Muscle of leg (tissue), 11 donors: ENCODE results near the gene RFTN1. TPM values are rescaled to one million over a fixed set of nuclear protein-coding genes. Genes with fewer than 3 reads are reported as not detected.

Experiments used
- DNase-seq: peaks from one replicate; pipeline ENCODE4 v3.0.0; 2013
- H3K27ac ChIP-seq: one replicate; pipeline ENCODE4 v1.5.1; 2013; ENCODE audit warnings: mild to moderate bottlenecking, low read length, control low read depth
- H3K27me3 ChIP-seq: one replicate; pipeline ENCODE4 v1.6.1; 2013; ENCODE audit warnings: low read length; ENCODE audit not compliant: control insufficient read depth, insufficient read depth
- H3K36me3 ChIP-seq: one replicate; pipeline ENCODE4 v1.6.1; 2013; ENCODE audit warnings: low read length; ENCODE audit not compliant: control insufficient read depth, insufficient read depth
- H3K4me1 ChIP-seq: one replicate; pipeline ENCODE4 v1.6.1; 2013; ENCODE audit warnings: low read length; ENCODE audit not compliant: control insufficient read depth, insufficient read depth
- H3K4me3 ChIP-seq: one replicate; pipeline ENCODE4 v1.5.1; 2013; ENCODE audit warnings: low read length, control low read depth
- H3K9me3 ChIP-seq: replicated peaks from 2 replicates; pipeline ENCODE4 v1.6.1; 2013; ENCODE audit warnings: low read depth, low read length; ENCODE audit not compliant: control insufficient read depth
- whole genome bisulfite sequencing: methylation state at CpG from one replicate; pipeline ENCODE4 v1.1.5; 2013; ENCODE audit warnings: missing lambda C conversion rate; ENCODE audit not compliant: insufficient coverage; 5-methylcytosine and 5-hydroxymethylcytosine counted together
- polyA plus RNA-seq, 8 donors: library from polyadenylated mRNA; unstranded; fragments of 120-200 nt; gene quantifications; one replicate each; pipeline versions ENCODE4 v1.2.1 to v1.2.3, GENCODE V29; 2013; ENCODE audit warnings: inconsistent platforms in 1 of 8, low replicate concordance in 1 of 8; ENCODE audit not compliant: insufficient read length in 8 of 8, insufficient read depth in 1 of 8
- total RNA-seq: library from RNA; stranded (reverse); fragments of 120-200 nt; gene quantifications from one replicate; pipeline ENCODE4 v1.2.4, GENCODE V29; 2013

Gene RFTN1
- total and polyA plus RNA-seq, 9 donors: 15.0 to 19.2 (median 15.6) TPM

DNA sequence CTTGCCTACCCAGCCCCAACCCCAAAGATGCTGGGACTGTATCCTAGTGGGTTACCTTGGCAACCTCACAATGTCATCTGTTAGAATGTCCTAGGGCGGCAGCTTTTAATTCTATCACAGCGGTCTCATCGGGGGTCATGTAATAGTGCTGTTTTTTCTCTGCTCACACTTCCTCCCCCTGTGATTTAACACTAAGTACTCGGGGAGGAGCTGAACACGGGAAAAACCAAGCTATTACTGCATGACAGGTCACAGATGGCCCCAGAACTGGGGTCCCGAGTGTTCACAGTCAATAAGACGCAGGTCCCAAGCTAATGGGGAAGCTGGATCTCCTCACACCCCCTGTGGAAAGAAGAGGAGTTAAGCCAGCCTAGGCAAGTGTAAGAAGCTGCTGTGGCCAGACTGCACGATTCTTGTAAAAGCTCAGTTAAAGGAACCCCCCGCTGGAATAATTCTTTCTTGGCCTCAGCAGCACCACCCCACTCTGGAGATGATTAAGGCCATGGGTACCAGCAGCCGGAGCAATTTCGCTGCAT is 2.5 kb upstream of the RFTN1 start:
- Histone ChIP-seq H3K36me3 (no peaks in the 10 kb centered on the region), H3K27ac (no peak overlapping the region), H3K4me1 (peaks cover 32% of the 10 kb centered on the region), H3K4me3 (no peak overlapping the region), H3K9me3 (no peaks in the 10 kb centered on the region), H3K27me3 (peaks cover 7% of the 10 kb centered on the region)
- DNase-seq: no peak
- WGBS: 45% methylated on average over 3 of the region's 11 CpGs

DNA sequence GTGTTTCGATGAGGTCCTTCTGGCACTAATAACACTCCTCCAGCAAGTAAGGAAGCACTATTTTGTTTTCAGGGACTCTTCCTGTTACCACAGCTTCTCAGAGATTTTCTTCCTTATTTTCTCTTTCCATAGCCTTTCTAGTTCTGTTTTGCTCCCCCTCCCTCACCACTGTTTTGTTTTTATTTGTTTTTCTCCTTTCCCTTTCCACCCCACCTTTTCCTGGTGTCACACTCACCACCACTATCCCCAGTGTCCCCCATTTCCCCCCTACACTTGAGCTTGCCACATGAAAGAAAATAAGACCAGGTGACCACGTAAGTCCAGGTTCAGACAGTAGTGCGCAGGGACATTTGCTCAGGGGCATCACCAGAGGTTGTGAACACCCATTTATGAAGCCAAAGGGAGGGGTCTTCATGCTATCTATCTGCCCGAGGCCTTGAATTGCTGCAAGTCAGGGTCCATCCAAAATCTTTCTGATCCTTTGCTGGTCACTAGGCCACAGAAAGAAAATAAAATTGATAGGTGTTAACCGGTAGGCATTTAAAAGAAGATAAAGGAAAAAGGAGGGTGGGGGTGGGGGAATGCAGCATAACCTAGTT is 1.4 kb upstream of the RFTN1 start:
- Histone ChIP-seq H3K27ac (no peak overlapping the region), H3K36me3 (no peaks in the 10 kb centered on the region), H3K4me3 (no peak overlapping the region), H3K9me3 (no peaks in the 10 kb centered on the region), H3K4me1 (peaks cover 23% of the 10 kb centered on the region), H3K27me3 (peaks cover 7% of the 10 kb centered on the region)
- 90% methylated on average over 3 of the region's 5 CpGs for WGBS
- no peak for DNase-seq

DNA sequence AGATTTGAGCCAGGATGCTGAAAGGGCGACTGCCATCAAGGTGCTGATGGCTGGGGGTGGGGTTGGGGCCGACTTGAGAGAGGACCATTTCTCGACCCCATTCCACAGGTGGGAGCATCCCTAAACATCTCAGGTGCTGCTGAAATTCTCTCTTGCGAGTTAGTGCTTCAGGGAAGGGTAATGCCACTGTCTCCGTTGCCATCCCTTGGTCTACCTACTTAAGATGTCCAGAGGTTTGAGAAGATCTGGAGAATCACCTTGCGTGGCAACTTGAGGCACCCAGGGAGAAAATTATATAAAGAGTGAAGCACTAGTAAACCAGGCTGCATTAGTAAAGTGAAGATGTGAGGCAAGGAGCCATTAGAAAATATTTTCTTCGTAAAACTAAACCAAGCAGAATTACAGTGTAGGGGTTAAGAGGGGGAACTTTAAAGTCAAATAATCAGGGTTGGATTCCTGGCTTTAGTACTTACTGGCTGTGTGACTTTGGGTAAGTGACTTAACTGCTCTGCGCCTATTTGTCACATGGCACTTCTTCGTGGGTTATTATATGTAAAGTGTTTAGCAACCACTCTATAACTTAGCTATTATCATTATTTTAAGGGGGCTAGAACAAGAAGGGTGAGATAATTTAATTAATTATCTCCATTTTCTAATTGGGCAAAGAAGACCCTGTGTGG is 662 bp upstream of the RFTN1 start:
- peaks cover 23% of the 10 kb centered on the region for H3K4me1 ChIP-seq
- no peaks in the 10 kb centered on the region for H3K36me3 ChIP-seq
- H3K9me3 ChIP-seq: no peaks in the 10 kb centered on the region
- peak overlapping the region; percentile 84 for H3K4me3 ChIP-seq
- peak overlapping the region; percentile 49 for H3K27ac ChIP-seq
- H3K27me3 ChIP-seq: peaks cover 7% of the 10 kb centered on the region
- no peak for DNase-seq
- 43% methylated on average over 5 of the region's 9 CpGs for WGBS

DNA sequence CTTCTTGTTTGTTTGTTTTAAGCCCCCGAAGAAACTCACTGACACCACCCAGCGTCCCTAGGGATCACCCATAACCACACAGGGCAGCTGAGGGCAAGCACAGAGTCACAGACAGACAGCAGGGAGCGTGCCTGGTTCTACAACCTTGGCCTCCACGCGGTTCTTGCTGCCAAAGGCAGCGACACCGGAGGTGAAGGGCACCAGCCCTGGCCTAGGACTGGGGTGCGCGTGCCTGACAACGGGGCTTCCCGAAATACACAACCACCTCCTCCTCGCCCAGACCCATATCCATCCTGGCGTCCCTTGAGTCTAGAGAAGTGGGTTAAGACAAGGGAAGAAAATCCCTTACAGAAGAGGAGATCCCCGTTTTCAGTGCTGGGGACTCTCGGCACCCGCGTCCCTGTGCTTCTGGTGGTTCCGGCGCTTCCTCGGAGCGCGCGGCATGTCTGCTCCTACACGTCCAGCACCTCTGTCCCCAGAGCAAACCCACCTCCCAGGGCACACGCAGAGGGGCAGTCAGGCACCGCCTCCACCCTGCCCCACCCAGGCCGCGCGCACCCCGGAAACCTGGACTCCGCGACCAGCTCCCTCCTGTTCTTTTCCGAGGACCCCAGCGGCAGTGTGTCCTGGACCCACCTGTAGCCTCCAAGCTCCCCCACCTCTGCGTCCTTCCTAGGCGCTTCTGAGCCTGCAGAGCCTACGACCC is 911 bp downstream of the RFTN1 start:
- Histone ChIP-seq H3K4me3 (peak overlapping the region; percentile 84), H3K27ac (peak overlapping the region; percentile 87), H3K36me3 (no peaks in the 10 kb centered on the region), H3K27me3 (peaks cover 7% of the 10 kb centered on the region), H3K9me3 (no peaks in the 10 kb centered on the region), H3K4me1 (peaks cover 23% of the 10 kb centered on the region)
- peak; percentile 29 for DNase-seq
- WGBS: 3% methylated on average over 31 of the region's 37 CpGs

DNA sequence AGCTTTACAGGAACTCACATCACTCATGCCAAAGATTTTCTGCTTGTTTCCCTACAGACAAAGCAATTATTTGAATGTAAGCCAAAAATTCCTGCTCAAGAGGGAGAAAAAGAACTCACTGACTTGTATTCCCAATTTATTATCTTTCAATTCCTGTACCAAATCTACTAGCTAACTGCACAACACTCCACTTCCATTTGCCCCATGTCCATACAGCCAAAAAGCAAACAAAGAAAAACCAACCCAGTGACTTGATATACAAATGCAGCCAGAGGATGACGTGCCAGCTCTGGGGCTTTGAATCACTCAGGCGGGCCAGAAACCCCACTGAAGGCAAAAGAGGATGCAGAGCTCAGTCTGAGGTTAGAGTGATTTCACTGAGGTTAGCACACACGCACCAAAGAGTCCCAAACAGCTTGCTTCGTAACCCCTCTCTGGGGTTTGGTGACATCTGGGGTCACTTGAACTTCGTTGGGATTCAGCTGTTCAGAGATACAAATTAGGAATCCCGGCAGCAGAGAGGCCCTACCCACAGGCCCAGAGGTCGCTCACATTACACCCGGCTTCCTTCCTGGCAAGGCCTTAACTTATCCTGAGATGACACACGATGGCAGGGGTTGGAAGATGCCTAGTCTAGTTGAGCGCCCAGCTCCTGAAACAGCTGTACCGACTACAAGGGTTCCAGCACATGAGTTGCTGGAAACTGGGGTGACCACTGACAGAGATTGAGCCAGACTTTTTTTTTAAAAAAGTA is 1.6 kb downstream of the RFTN1 start:
- 35% methylated on average over 8 of the region's 11 CpGs for WGBS
- Histone ChIP-seq H3K4me1 (peaks cover 22% of the 10 kb centered on the region), H3K27ac (peak overlapping the region; percentile 87), H3K9me3 (no peaks in the 10 kb centered on the region), H3K4me3 (peak overlapping the region; percentile 84), H3K27me3 (peaks cover 7% of the 10 kb centered on the region), H3K36me3 (no peaks in the 10 kb centered on the region)
- DNase-seq: peak; percentile 79

DNA sequence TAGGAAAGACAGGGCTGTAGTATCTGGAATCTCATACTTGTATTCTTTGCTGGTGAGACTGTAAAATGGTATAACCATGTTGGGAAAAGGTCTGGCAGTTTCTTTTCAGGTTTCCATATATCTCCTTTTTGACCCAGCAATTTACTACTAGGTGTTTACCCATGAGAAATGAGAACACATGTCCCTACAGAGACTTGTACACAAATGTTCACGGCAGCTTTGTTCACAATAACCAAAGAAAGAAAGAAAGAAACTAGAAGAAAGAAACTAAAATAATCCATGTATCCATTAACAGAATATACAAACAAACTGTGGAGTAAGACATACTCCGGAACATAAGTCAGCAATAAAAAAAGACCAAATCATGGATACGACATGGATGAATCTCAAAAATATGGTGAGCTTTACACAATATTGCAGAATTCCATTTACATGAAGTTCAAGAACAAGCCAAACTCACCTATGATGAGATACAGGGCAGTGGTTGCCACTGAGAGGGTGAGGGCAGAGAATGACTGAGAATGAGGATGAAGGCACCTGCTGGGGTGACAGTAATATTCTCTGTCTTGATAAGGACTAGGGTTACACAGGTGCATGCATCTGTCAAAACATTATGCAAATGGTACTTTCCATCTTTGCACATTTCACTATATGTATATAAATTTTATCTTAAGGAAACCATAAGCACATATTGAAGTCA is 2.7 kb downstream of the RFTN1 start:
- Histone ChIP-seq H3K36me3 (no peaks in the 10 kb centered on the region), H3K27ac (peak overlapping the region; percentile 25), H3K4me3 (no peak overlapping the region), H3K27me3 (peaks cover 7% of the 10 kb centered on the region), H3K4me1 (peaks cover 20% of the 10 kb centered on the region), H3K9me3 (no peaks in the 10 kb centered on the region)
- no CpG with 5 or more reads among the region's 3 CpGs for WGBS
- DNase-seq: no peak

DNA sequence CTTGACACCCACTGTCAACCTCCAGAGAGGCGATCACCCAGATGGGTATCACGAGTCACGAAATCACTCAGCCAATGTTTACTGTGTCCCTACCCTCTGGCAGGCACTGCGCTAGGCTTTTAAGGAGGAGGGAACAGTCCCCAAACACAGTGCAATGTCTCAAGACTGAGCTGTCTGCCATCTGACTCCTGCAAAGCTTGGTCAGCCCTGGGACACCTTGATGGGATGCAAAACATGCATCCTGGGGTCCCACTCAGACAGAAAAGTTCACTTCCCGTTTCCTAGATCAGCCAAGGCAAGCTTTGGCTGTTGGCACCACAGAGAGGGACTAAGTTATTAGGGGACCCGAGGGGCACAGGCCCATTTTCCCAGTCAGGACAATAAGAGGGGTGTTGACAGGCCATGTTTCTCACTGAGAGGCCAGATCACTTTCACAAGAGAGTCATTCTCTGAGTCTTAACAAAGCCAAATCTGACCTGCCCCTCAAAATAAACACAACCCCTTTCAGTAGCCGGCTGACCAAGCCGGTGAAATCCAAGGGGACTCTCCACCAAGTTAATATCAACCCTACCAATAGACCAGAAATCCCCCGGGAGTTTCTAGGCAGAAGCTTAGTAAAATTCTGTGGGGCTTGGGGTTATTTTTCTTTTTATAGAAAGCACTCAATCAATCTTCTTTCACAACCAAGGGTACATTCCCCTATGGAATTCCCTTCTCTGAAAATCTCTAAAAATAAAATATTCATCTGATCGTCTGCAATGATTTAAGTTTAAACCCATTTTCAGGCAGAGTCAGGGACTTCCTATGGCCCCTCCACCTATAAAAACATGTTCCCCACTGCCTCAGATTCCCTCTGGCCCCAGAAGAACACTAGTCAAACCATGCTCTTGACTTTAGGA is 3.5 kb downstream of the RFTN1 start:
- no peak overlapping the region for H3K27ac ChIP-seq
- peaks cover 7% of the 10 kb centered on the region for H3K27me3 ChIP-seq
- DNase-seq: no peak
- no peak overlapping the region for H3K4me3 ChIP-seq
- 88% methylated on average over 6 of the region's 10 CpGs for WGBS
- no peaks in the 10 kb centered on the region for H3K36me3 ChIP-seq
- H3K4me1 ChIP-seq: peaks cover 20% of the 10 kb centered on the region
- H3K9me3 ChIP-seq: no peaks in the 10 kb centered on the region

DNA sequence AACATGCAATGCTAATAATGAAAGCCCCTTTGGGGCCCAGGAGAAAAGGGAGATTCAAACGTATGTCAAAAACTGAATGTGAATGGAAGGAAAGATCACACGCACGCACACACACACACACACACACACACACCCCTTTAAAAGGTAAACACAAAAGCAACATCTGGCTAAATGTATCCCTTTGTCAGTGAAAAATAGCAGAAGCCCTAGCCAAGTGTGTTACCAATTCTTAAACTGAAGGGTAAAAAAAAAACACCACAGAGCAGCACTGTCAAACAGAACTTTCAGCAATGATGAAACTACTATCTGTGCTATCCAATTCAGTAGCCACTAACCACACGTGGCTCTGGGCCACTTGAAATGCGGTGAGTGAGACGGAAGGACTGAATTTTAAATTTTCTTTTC is 4.9 kb downstream of the RFTN1 start:
- no peak overlapping the region for H3K27ac ChIP-seq
- no peaks in the 10 kb centered on the region for H3K9me3 ChIP-seq
- peaks cover 4% of the 10 kb centered on the region for H3K27me3 ChIP-seq
- no peak for DNase-seq
- no CpG with 5 or more reads among the region's 6 CpGs for WGBS
- peaks cover 15% of the 10 kb centered on the region for H3K4me1 ChIP-seq
- H3K4me3 ChIP-seq: no peak overlapping the region
- H3K36me3 ChIP-seq: no peaks in the 10 kb centered on the region

DNA sequence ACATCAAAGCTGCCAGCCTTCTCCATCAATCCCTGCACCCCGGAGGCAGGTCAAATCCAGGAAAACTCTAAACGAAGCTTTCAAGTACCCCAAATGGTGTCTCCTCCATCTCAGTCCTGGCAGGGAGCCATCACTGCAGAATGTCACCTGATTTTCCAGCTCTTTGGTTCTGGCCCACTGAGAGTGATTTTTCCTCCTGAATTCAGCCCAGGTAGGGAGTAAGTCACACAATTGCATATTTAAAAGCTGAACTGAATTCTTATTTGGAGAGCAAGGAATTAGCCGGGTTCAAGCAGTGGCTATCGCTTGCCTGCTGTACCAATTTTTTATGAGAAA is 5.3 kb downstream of the RFTN1 start:
- H3K4me1 ChIP-seq: peaks cover 15% of the 10 kb centered on the region
- no peaks in the 10 kb centered on the region for H3K36me3 ChIP-seq
- no peak overlapping the region for H3K27ac ChIP-seq
- 80% methylated on average over 3 of the region's 4 CpGs for WGBS
- no peak for DNase-seq
- H3K4me3 ChIP-seq: no peak overlapping the region
- no peaks in the 10 kb centered on the region for H3K9me3 ChIP-seq
- H3K27me3 ChIP-seq: peaks cover 3% of the 10 kb centered on the region
